ENCODE results near the gene CTNND2.

CTNND2 gene

GRCh38 chr5:11904265-11904906 is at the start of gene CTNND2:
TSS of gene CTNND2 (minus strand) at chr5:11904446. CDS start at chr5:11903853, 593 bp downstream.
- DNase-seq = no peak

GRCh38 chr5:11946317-11946716 is 42.1 kb upstream of the CTNND2 start:
- no peak for DNase-seq

GRCh38 chr5:11941566-11941965 is 37.3 kb upstream of the CTNND2 start:
- no peak for DNase-seq

GRCh38 chr5:11931638-11932037 is 27.4 kb upstream of the CTNND2 start:
- DNase-seq = no peak

GRCh38 chr5:11928909-11929308 is 24.7 kb upstream of the CTNND2 start:
- no peak for DNase-seq

GRCh38 chr5:11925701-11926100 is 21.5 kb upstream of the CTNND2 start:
- no peak for DNase-seq

- no peak for DNase-seq
These were observed 18.1 kb upstream of the CTNND2 start for GRCh38 chr5:11922394-11922793.

GRCh38 chr5:11918463-11919045 is 14.3 kb upstream of the CTNND2 start:
- no peak for DNase-seq

- no peak for DNase-seq
These were observed 5.2 kb upstream of the CTNND2 start for GRCh38 chr5:11909471-11909870.

GRCh38 chr5:11906497-11906896 is 2.3 kb upstream of the CTNND2 start:
- DNase-seq = no peak

GRCh38 chr5:11905206-11905605 is 960 bp upstream of the CTNND2 start:
- no peak for DNase-seq

- DNase-seq = no peak
These were observed 507 bp downstream of the CTNND2 start for GRCh38 chr5:11903614-11904264.

- DNase-seq = no peak
These were observed 1.1 kb downstream of the CTNND2 start for GRCh38 chr5:11903121-11903613.

- DNase-seq = no peak
These were observed 2.0 kb downstream of the CTNND2 start for GRCh38 chr5:11902201-11902619.

- DNase-seq = no peak
These were observed 5.5 kb downstream of the CTNND2 start for GRCh38 chr5:11898787-11899186.

GRCh38 chr5:11897781-11898180 is 6.5 kb downstream of the CTNND2 start:
- no peak for DNase-seq

- no peak for DNase-seq
These were observed 9.3 kb downstream of the CTNND2 start for GRCh38 chr5:11894992-11895391.

- DNase-seq = no peak
These were observed 11.4 kb downstream of the CTNND2 start for GRCh38 chr5:11892832-11893231.

- DNase-seq = no peak
These were observed 13.5 kb downstream of the CTNND2 start for GRCh38 chr5:11890777-11891176.

GRCh38 chr5:11888221-11888620 is 16.0 kb downstream of the CTNND2 start:
- DNase-seq = no peak

GRCh38 chr5:11878814-11879213 is 25.4 kb downstream of the CTNND2 start:
- no peak for DNase-seq

GRCh38 chr5:11873587-11873986 is 30.7 kb downstream of the CTNND2 start:
- no peak for DNase-seq

- DNase-seq = no peak
These were observed 35.0 kb downstream of the CTNND2 start for GRCh38 chr5:11869203-11869602.

GRCh38 chr5:11863911-11864310 is 40.3 kb downstream of the CTNND2 start:
- no peak for DNase-seq
